ENCODE measurements around the gene CAV3. TPM values are rescaled to one million over a fixed set of nuclear protein-coding genes. Genes with fewer than 3 reads are reported as not detected.

Gene CAV3
- total RNA-seq, 1 experiment from 2014 or later: not detected

GRCh38 chr3:8761866-8762265, 28.3 kb downstream of the CAV3 start:
- intact Hi-C loops (cut with micrococcal nuclease): no loop called here
- H3K36me3 Mint-ChIP-seq (ENCODE audit: insufficient read depth, unreplicated experiment): no peaks in the 10 kb centered on the region
- H3K27ac Mint-ChIP-seq (ENCODE audit: low read depth, unreplicated experiment): no peak overlapping the region
- no peaks in the 10 kb centered on the region for H3K9me3 Mint-ChIP-seq (ENCODE audit: unreplicated experiment)
- DNase-seq (ENCODE audit: unreplicated experiment): no peak
- no peaks in the 10 kb centered on the region for H3K27me3 Mint-ChIP-seq (ENCODE audit: insufficient read depth, unreplicated experiment)
- no TSS peak for BruUV-seq (replicated peaks)
- H3K4me3 Mint-ChIP-seq (ENCODE audit: unreplicated experiment): no peak overlapping the region
- TF ChIP-seq CTCF (IDR thresholded peaks at IDR 0.05; ENCODE audit: unreplicated experiment): no peak
- H3K4me1 Mint-ChIP-seq (ENCODE audit: insufficient read depth, unreplicated experiment): peaks cover 13% of the 10 kb centered on the region
- POLR2A ChIA-PET: no interaction called here
- CTCF ChIA-PET: interaction anchor here (0.6 to 3.9 kb wide), 4 partner anchors 8 to 104 kb away, joined by 3 to 31 read pairs (median 3); partner anchors contain the start of gene OXTR

DNA sequence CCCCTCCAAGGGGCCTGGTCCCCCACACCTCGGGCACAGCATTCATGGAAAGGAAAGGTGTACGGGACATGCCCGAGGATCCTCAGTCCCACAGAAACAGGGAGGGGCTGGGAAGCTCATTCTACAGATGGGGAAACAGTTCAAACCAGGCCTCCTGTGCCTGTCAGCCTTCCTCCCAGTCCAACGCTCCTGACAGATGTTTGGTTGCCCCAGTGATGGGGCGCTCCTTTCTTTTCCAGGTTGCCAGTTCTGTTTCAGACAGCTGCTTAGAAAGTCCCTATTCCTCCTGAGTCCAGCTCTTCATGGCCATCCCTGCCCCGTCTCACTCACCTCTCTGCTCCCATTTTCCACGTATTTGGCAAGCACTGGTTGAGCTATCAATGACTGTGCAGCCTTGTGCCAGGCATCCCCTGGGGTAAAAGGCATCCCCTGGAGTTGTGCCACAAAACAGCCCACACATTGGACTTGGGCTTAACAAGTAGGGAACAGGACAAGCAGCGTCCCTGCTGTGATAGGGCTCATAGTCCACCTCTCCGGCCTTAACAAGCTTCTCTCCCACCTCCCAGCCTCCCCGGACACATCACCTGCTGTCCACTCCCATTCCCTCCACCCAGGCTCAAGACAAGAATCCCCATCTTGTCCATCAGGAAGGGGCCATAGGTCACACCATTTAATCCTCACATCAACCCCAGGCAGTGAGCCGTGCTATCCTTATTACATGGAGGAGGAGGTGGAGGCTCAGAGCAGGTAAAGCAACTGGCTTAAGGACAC, 29.2 kb downstream of the CAV3 start:
- Mint-ChIP-seq H3K27ac (ENCODE audit: low read depth, unreplicated experiment) (no peak overlapping the region), H3K36me3 (ENCODE audit: insufficient read depth, unreplicated experiment) (no peaks in the 10 kb centered on the region), H3K4me1 (ENCODE audit: insufficient read depth, unreplicated experiment) (peaks cover 9% of the 10 kb centered on the region), H3K27me3 (ENCODE audit: insufficient read depth, unreplicated experiment) (no peaks in the 10 kb centered on the region), H3K4me3 (ENCODE audit: unreplicated experiment) (no peak overlapping the region), H3K9me3 (ENCODE audit: unreplicated experiment) (no peaks in the 10 kb centered on the region)
- CTCF ChIA-PET: interaction anchor here (0.8 to 1.1 kb wide), 3 partner anchors 24 to 105 kb away, joined by 3 read pairs; no protein-coding TSS in a partner anchor
- intact Hi-C loops (cut with micrococcal nuclease): no loop called here
- TF ChIP-seq CTCF (IDR thresholded peaks at IDR 0.05; ENCODE audit: unreplicated experiment): no peak
- peak; percentile 24 for DNase-seq (ENCODE audit: unreplicated experiment)
- POLR2A ChIA-PET: no interaction called here
- no TSS peak for BruUV-seq (replicated peaks)

GRCh38 chr3:8764528-8764927, 30.9 kb downstream of the CAV3 start:
- BruUV-seq (replicated peaks): no TSS peak
- Mint-ChIP-seq H3K4me1 (ENCODE audit: insufficient read depth, unreplicated experiment) (peaks cover 7% of the 10 kb centered on the region), H3K4me3 (ENCODE audit: unreplicated experiment) (no peak overlapping the region), H3K27ac (ENCODE audit: low read depth, unreplicated experiment) (no peak overlapping the region), H3K9me3 (ENCODE audit: unreplicated experiment) (no peaks in the 10 kb centered on the region), H3K27me3 (ENCODE audit: insufficient read depth, unreplicated experiment) (peaks cover 14% of the 10 kb centered on the region), H3K36me3 (ENCODE audit: insufficient read depth, unreplicated experiment) (no peaks in the 10 kb centered on the region)
- no peak for DNase-seq (ENCODE audit: unreplicated experiment)
- TF ChIP-seq CTCF (IDR thresholded peaks at IDR 0.05; ENCODE audit: unreplicated experiment): no peak
- POLR2A ChIA-PET: no interaction called here
- CTCF ChIA-PET: no interaction called here
- intact Hi-C loops (cut with micrococcal nuclease): no loop called here

GRCh38 chr3:8765528-8765927, 31.9 kb downstream of the CAV3 start:
- TF ChIP-seq CTCF (IDR thresholded peaks at IDR 0.05; ENCODE audit: unreplicated experiment): no peak
- no TSS peak for BruUV-seq (replicated peaks)
- intact Hi-C loops (cut with micrococcal nuclease): no loop called here
- H3K9me3 Mint-ChIP-seq (ENCODE audit: unreplicated experiment): no peaks in the 10 kb centered on the region
- ChIA-PET POLR2A (no interaction called here), CTCF (interaction anchor here (0.6 to 1.2 kb wide), 3 partner anchors 10 to 322 kb away, joined by 3 read pairs; no protein-coding TSS in a partner anchor)
- no peak for DNase-seq (ENCODE audit: unreplicated experiment)
- peaks cover 7% of the 10 kb centered on the region for H3K4me1 Mint-ChIP-seq (ENCODE audit: insufficient read depth, unreplicated experiment)
- no peak overlapping the region for H3K27ac Mint-ChIP-seq (ENCODE audit: low read depth, unreplicated experiment)
- H3K27me3 Mint-ChIP-seq (ENCODE audit: insufficient read depth, unreplicated experiment): peaks cover 14% of the 10 kb centered on the region
- H3K4me3 Mint-ChIP-seq (ENCODE audit: unreplicated experiment): no peak overlapping the region
- H3K36me3 Mint-ChIP-seq (ENCODE audit: insufficient read depth, unreplicated experiment): no peaks in the 10 kb centered on the region
